ENCODE measurements around the gene OR4C5. TPM values are rescaled to one million over a fixed set of nuclear protein-coding genes. Genes with fewer than 3 reads are reported as not detected.
"Not testable (repeated sequence)": the region's sequence is repeated elsewhere in the genome, so short reads cannot be mapped to it uniquely, and the experiment has no call there.

OR4C5 gene
- total RNA-seq, 1 experiment from 2014 or later: not detected

- ChIA-PET CTCF (no interaction called here), POLR2A (ENCODE audit: low non-redundant PET) (no interaction called here)
- intact Hi-C loops (cut with micrococcal nuclease; ENCODE audit: unreplicated experiment): no loop called here
- BruUV-seq (replicated peaks): no TSS peak
- no peak overlapping the region for H3K4me3 ChIP-seq (ENCODE audit: low read depth, low read length, poor library complexity, severe bottlenecking)
- no peaks in the 10 kb centered on the region for H3K4me1 ChIP-seq (ENCODE audit: insufficient read depth, low read length, poor library complexity, severe bottlenecking)
- peaks cover 23% of the 10 kb centered on the region for H3K9me3 ChIP-seq (ENCODE audit: low read depth, low read length, poor library complexity, severe bottlenecking)
- TF ChIP-seq CTCF (conservative IDR thresholded peaks at IDR 0.05; ENCODE audit: low read depth, low read length) (no peak), EZH2 (IDR thresholded peaks at IDR 0.05; ENCODE audit: borderline replicate concordance, low read depth, low read length, poor library complexity, severe bottlenecking) (no peak)
- H3K27me3 ChIP-seq (replicated peaks; ENCODE audit: insufficient read depth, low read depth, low read length, poor library complexity): no peaks in the 10 kb centered on the region
- no peak for DNase-seq (ENCODE audit: low spot score)
- H3K27ac ChIP-seq (ENCODE audit: low read depth, low read length, poor library complexity, severe bottlenecking): no peak overlapping the region
- no peaks in the 10 kb centered on the region for H3K36me3 ChIP-seq (ENCODE audit: insufficient read depth, low read length, poor library complexity, severe bottlenecking)
These were observed 11.6 kb downstream of the OR4C5 start for GRCh38 chr11:48354677-48355076.

DNA sequence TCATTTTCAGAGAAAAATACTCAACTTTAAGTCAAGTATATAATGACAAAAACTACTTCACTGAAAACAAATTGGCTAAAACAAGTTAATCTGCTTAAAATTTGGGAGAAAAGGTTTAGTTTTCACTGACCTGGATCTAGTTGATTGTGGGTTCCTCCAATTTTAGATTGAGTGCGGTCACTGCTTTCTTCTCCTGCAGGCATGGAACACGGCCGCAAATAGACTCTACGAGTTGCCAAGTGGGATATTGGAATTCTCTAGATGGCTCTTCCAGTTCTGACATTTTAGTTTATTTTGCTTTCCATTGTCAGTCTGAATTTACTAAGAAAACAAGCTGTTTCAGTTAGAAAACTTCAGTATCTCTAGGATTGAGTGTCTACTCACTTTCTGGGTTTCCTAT is 12.3 kb downstream of the OR4C5 start:
- peaks cover 23% of the 10 kb centered on the region for H3K9me3 ChIP-seq (ENCODE audit: low read depth, low read length, poor library complexity, severe bottlenecking)
- ChIA-PET POLR2A (ENCODE audit: low non-redundant PET) (no interaction called here), CTCF (no interaction called here)

GRCh38 chr11:48346286-48346685 is 20.0 kb downstream of the OR4C5 start:
- H3K27ac ChIP-seq (ENCODE audit: low read depth, low read length, poor library complexity, severe bottlenecking); H3K36me3 ChIP-seq (ENCODE audit: insufficient read depth, low read length, poor library complexity, severe bottlenecking); BruUV-seq (replicated peaks); H3K27me3 ChIP-seq (replicated peaks; ENCODE audit: insufficient read depth, low read depth, low read length, poor library complexity); H3K4me3 ChIP-seq (ENCODE audit: low read depth, low read length, poor library complexity, severe bottlenecking); CTCF ChIA-PET; POLR2A ChIA-PET (ENCODE audit: low non-redundant PET); intact Hi-C loops (cut with micrococcal nuclease; ENCODE audit: unreplicated experiment); H3K4me1 ChIP-seq (ENCODE audit: insufficient read depth, low read length, poor library complexity, severe bottlenecking); DNase-seq (ENCODE audit: low spot score): not testable (repeated sequence)
- peaks cover 12% of the 10 kb centered on the region for H3K9me3 ChIP-seq (ENCODE audit: low read depth, low read length, poor library complexity, severe bottlenecking)

More for the DNA sequence above, 12.3 kb downstream of the OR4C5 start:
- intact Hi-C loops (cut with micrococcal nuclease; ENCODE audit: unreplicated experiment): no loop called here
- Histone ChIP-seq H3K4me1 (ENCODE audit: insufficient read depth, low read length, poor library complexity, severe bottlenecking) (no peaks in the 10 kb centered on the region), H3K27me3 (replicated peaks; ENCODE audit: insufficient read depth, low read depth, low read length, poor library complexity) (no peaks in the 10 kb centered on the region), H3K4me3 (ENCODE audit: low read depth, low read length, poor library complexity, severe bottlenecking) (no peak overlapping the region), H3K27ac (ENCODE audit: low read depth, low read length, poor library complexity, severe bottlenecking) (no peak overlapping the region), H3K36me3 (ENCODE audit: insufficient read depth, low read length, poor library complexity, severe bottlenecking) (no peaks in the 10 kb centered on the region)
- TF ChIP-seq CTCF (conservative IDR thresholded peaks at IDR 0.05; ENCODE audit: low read depth, low read length) (no peak), EZH2 (IDR thresholded peaks at IDR 0.05; ENCODE audit: borderline replicate concordance, low read depth, low read length, poor library complexity, severe bottlenecking) (no peak)
- DNase-seq (ENCODE audit: low spot score): no peak
- no TSS peak for BruUV-seq (replicated peaks)

DNA sequence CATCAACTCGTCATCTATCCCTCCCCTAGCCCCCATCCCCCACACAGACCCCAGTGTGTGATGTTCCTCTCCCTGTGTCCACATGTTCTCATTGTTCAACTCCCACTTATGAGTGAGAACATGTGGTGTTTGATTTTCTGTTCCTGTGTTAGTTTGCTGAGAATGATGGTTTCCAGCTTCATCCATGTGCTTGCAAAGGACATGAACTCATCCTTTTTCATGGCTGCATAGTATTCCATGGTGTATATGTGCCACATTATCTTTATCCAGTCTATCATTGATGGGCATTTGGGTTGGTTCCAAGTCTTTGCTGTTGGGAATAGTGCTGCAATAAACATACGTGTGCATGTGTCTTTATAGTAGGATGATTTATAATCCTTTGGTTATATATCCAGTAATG is 23.8 kb downstream of the OR4C5 start:
- H3K9me3 ChIP-seq (ENCODE audit: low read depth, low read length, poor library complexity, severe bottlenecking); H3K27ac ChIP-seq (ENCODE audit: low read depth, low read length, poor library complexity, severe bottlenecking); H3K27me3 ChIP-seq (replicated peaks; ENCODE audit: insufficient read depth, low read depth, low read length, poor library complexity); H3K4me1 ChIP-seq (ENCODE audit: insufficient read depth, low read length, poor library complexity, severe bottlenecking); BruUV-seq (replicated peaks); CTCF ChIA-PET; intact Hi-C loops (cut with micrococcal nuclease; ENCODE audit: unreplicated experiment); POLR2A ChIA-PET (ENCODE audit: low non-redundant PET); DNase-seq (ENCODE audit: low spot score); H3K4me3 ChIP-seq (ENCODE audit: low read depth, low read length, poor library complexity, severe bottlenecking); H3K36me3 ChIP-seq (ENCODE audit: insufficient read depth, low read length, poor library complexity, severe bottlenecking): not testable (repeated sequence)

Data from A673 (cell line).